Stimulated activated CD8-positive, alpha-beta memory T cell treated with anti-CD3 and anti-CD28 coated beads, Interleukin-12 subunit alpha, Interleukin-12 subunit beta, amount 100 ng/mL, for 24 hours (primary cell): ENCODE results near the gene IRF9.
A peak's percentile ranks its signal among the peaks of the same experiment; 100 is the strongest.

Experiments
- DNase-seq: peaks from one replicate; pipeline ENCODE4 v3.0.0-alpha.2; 2020; ENCODE audit errors: extremely low read depth

Gene IRF9

DNA sequence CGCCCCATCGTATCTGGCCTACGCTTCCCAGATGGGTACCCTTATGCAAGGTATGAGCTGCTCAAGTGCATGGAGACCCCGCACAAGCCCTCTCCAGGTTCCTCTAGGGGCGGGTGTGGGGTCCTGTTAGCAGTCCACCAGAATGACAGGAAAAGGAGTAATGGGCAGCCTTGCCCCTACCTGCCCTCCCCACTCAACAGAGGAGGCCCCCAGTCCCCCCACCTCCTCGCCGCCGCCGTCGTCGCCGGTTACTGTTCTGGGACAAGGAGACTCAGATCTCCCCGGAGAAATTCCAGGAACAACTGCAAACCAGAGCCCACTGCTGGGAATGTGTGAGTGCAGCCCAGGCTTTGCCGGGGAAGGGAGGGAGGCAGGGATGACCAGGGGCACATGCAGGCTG, 16.8 kb downstream of the IRF9 start:
- DNase-seq, result no peak

DNA sequence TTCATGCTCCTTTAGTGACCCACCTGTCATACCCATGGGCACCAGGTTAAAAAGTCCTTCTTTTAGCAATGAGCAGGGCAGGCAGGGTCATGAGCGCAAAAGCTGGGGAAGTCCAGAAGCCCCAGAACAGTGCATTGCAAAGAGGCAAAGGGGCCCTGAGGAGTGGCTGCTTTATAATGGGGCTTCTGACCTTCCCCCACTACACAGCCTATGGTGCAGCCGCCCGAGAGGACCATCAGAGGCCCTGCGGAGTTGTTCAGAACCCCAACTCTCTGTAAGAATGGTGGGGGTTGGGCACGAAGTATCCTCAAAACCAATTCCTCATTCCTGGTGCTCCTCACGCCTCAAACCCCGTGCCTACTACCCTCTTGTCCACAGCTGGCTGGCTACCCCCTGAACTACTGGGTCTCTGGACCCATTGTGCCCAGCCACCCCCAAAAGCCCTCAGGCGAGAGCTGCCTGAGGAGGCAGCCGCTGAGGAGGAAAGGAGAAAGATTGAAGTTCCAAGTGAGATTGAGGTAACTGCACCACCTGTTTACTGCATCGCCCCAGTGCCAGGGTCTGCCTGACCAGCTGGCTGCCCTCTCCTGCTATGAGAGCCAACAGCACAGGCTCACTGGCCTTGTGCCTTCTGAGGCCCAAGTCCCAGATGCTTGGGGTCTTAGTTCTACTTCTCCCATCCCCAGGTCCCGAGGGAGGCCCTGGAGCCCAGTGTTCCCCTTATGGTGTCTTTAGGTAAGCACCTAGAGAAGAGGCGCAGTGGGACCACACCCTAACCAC, 17.5 kb downstream of the IRF9 start:
- DNase-seq, result no peak

DNA sequence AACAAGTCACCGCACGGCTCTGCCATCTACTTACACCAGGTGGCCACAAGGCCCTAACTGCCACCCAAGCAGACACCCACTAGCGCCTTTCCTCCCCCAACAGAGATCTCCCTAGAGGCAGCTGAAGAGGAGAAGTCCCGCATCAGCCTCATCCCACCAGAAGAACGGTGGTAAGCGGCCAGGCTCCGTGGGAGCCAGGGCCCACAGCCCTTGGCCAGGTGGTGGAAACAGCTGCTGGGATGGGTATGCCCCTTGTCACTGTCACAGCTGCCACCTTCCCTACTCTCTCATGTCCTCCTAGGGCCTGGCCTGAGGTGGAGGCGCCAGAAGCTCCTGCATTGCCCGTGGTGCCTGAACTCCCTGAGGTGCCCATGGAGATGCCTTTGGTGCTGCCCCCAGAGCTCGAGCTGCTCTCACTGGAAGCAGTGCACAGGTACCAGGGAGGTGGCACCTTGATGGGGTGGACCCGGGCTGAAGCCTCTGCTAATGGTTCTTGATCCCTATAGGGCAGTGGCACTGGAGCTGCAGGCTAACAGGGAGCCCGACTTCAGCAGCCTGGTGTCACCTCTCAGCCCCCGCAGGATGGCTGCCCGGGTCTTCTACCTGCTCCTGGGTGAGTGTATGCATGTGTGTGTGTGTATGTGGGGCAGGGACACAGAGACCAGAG, 18.4 kb downstream of the IRF9 start:
- no peak for DNase-seq

GRCh38 chr14:24179961-24180796, 19.1 kb downstream of the IRF9 start:
- DNase-seq, result no peak

GRCh38 chr14:24181371-24182077, 20.5 kb downstream of the IRF9 start:
- DNase-seq, result no peak

- no peak for DNase-seq
These were observed 21.2 kb downstream of the IRF9 start for GRCh38 chr14:24182110-24182882.

DNA sequence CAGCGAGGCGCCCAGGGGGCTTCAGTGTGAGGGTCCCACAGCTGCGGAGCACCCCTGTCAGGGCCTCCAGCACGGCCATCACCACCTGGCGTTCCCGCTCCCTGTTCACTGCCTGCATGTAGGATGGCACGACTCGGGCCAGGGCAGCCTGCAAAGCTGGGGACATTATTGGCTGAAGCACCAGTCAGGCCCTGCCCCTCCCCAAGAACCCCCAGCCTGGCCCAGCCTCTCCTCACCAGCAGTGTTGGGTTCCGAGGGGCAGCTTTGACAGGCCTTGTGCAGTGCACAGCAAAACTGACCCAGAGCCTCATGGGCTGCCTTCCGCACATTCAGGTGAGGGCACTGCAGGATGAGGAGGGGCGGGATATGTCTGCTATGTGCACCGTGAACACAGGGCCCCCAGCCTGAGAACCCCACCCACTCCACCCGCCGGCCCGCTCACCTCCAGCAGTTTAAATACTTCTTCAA, 22.0 kb downstream of the IRF9 start:
- no peak for DNase-seq

DNA sequence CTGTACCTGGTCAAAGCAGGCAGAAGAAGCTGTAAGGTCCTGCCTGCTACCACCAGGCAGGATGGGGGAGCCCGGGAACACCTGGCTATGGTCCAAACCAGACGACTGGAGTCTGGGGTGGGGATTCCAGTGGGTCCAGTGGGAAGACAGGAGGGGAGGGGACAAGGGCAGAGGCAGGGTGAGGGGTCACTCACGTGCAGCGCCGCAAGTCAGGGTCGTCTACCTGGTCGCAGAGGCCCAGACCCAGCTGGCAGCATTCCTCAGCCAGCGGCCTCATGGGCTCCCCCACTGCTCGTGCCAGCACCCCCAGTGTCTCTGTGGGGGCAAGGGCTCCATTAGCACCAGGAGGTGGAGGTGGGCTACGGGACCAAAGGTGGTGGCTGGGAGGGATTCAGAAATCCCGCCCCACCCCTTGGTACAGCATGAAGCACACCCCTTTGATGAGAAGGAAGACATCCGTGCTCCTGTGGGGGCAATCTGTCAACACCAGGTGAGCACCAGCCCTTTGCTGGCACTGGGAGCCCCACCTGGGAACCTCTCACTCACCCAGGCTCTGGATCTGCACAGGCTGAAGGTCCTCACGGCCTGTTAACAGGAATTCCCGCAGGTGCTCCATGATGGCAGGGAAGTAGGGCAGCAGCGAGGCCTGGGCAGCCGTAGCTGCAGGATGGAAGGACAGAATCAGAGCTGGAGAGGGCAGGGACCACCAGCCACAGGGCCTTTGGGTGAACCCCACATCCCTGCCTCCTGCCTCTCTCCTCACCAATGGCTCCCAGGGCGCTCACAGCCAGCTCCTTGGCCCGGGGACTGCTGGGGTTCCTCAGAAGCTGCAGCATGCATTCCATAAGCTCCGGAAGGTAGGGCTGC, 23.3 kb downstream of the IRF9 start:
- no peak for DNase-seq

DNA sequence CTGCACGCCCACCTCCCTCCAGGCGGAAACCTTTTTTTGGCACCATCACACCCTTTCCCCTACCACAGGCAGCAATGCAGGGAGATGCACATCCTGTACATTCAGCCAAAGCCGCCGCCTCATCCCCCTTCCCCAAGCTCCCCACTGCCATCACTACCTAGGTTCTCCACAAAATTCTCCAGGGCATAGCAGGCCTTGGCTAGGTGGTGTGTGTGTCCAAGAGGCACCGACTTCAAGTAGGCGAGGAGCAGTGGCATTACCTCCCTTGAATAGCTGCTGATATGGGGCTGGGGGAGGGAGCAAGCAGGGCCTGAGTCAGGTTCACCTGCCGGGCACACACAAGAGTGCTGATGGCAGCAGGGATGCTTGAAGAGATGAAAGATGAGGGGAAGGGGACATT, 24.0 kb downstream of the IRF9 start:
- DNase-seq, result no peak

GRCh38 chr14:24185741-24186140, 24.7 kb downstream of the IRF9 start:
- DNase-seq, result no peak

GRCh38 chr14:24186831-24187538, 25.9 kb downstream of the IRF9 start:
- DNase-seq, result no peak

GRCh38 chr14:24187539-24187915, 26.5 kb downstream of the IRF9 start:
- DNase-seq, result no peak

DNA sequence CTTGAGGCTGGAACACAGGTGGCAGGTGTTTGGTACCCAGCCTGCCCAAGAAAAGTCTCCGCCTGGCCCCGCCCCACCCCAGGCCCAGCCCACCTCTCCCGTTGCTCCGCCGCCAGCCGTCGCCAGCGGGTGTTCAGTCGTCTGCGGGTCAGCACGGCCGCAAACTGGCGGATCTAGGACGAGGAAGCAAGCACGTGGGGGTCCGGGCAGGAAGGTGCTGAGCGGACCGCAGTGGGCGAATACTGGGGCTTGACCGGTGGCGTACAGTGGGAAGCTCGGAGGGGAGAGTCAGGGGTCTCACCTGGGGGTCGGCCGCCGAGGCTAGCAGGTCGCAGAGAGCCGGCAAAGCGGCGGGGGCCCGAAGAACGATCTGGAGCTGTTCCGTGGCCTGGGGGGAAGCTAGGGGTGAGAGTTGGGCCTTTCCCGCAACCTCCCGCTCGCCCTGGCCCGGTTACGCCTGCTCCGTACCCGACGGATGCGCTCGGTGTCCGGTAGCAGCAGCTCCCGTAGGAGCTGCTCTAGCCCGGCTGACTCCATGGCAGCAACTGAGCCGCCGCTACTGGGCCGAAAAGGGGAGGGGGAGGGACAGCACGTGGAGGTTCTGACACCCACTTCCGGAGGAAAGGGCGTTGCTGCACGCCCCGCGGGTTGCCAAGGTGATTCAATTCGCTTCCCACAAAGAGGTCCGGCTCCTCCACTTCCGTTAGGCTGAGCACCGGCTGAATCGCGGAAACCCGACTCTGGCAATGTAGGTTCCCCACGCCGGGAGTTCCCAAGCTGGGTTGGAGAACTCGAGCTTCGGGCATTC, 27.4 kb downstream of the IRF9 start, which contains the start of gene IPO4:
Gene IPO4, minus strand, starts transcription at position 566 of the 808 bp plus-strand sequence. Its CDS starts 29 bp downstream, at position 537.
- peak; percentile 92 for DNase-seq

GRCh38 chr14:24189059-24189375, 28.0 kb downstream of the IRF9 start:
- DNase-seq, result no peak

GRCh38 chr14:24189460-24189859, 28.4 kb downstream of the IRF9 start:
- no peak for DNase-seq

DNA sequence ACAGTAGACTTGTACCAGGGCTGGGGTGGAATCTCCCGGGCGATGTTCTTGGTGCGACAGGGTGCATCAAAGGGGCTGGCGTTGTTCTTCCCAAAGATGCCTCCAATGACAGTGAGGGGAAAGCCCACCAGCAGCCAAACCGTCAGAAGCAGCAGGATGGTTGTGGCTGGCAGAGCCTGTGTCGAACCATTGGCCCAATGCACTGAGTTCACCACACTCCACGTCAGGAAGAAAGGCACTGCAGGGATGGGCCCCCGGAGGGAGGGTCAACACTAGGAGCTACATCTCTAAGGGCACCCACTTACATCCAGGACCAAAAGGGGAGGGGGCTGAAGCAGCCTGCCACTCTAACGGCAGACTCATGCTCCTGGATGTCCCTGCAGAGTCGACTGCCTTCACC, 29.4 kb downstream of the IRF9 start:
- no peak for DNase-seq

- DNase-seq, result no peak
These were observed 31.9 kb downstream of the IRF9 start for GRCh38 chr14:24192933-24193332.

GRCh38 chr14:24194186-24194872, 33.3 kb downstream of the IRF9 start:
- no peak for DNase-seq
